ENCODE results near the gene ZNF521.

The ZNF521 gene

DNA sequence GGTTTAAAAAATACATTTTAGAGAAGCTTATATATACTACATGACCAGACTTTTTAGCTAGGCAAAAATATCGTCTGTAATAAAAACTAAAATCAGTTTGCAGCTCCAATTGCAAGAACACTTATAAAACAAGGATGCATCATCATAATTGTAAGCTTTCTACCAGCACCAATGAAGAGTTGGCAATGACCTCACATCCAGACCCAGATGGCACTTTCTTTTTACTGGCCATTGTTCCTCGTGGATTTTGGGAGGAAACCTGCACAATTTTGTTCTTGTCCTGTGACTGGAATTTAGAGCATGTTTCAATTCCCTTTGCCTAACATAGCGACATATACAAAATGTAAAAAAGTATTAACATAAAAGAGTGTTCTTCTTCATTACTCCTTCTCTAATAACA, 174.3 kb downstream of the ZNF521 start:
- Histone ChIP-seq H3K4me3 (ENCODE audit: insufficient read length, low read depth) (no peak overlapping the region), H3K9me3 (ENCODE audit: insufficient read depth, low read length) (no peaks in the 10 kb centered on the region), H3K36me3 (ENCODE audit: insufficient read depth, insufficient read length, low read length) (no peaks in the 10 kb centered on the region), H3K27me3 (ENCODE audit: insufficient read depth, insufficient read length) (no peaks in the 10 kb centered on the region), H3K4me1 (ENCODE audit: insufficient read depth, insufficient read length) (no peaks in the 10 kb centered on the region), H3K9ac (ENCODE audit: insufficient read length, low read depth) (no peak overlapping the region)
- DNase-seq (ENCODE audit: low read depth, low spot score) = no peak
- TF ChIP-seq YY1 (IDR thresholded peaks at IDR 0.05; ENCODE audit: insufficient read depth, insufficient read length) (no peak), SUZ12 (IDR thresholded peaks at IDR 0.05; ENCODE audit: extremely low read depth, insufficient read depth, insufficient read length) (no peak), ZNF274 (IDR thresholded peaks at IDR 0.05; ENCODE audit: low read depth, low read length) (no peak)

DNA sequence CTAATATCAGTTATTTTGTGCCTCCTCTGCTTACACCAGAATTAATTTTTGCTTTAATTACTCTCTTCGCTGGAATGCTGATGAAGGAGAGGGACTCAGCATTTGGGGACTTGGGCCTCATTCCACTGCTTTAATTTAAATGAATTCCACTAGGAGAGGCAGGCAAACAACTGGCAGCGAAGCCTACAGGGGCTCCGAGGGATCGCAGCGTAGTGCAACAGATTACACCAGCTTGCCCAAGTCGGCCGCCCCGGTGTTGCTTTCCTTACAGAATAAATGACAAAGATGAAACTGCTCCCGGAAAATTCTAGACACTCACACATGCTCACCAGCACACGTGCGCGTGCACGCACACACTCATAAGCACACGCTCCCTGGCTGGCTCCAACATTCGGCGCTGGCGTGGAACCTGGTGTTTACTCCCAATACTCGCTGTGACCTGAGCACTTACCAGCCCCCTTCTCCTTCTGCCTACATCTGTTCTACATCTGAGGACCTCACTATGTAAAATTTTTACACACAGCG, 175.4 kb downstream of the ZNF521 start:
- no peaks in the 10 kb centered on the region for H3K36me3 ChIP-seq (ENCODE audit: insufficient read depth, insufficient read length, low read length)
- no peak overlapping the region for H3K4me3 ChIP-seq (ENCODE audit: insufficient read length, low read depth)
- no peaks in the 10 kb centered on the region for H3K9me3 ChIP-seq (ENCODE audit: insufficient read depth, low read length)
- no peak overlapping the region for H3K9ac ChIP-seq (ENCODE audit: insufficient read length, low read depth)
- TF ChIP-seq ZNF274 (IDR thresholded peaks at IDR 0.05; ENCODE audit: low read depth, low read length) = no peak
- TF ChIP-seq SUZ12 (IDR thresholded peaks at IDR 0.05; ENCODE audit: extremely low read depth, insufficient read depth, insufficient read length) = no peak
- TF ChIP-seq YY1 (IDR thresholded peaks at IDR 0.05; ENCODE audit: insufficient read depth, insufficient read length) = no peak
- no peaks in the 10 kb centered on the region for H3K27me3 ChIP-seq (ENCODE audit: insufficient read depth, insufficient read length)
- DNase-seq (ENCODE audit: low read depth, low spot score) = no peak
- no peaks in the 10 kb centered on the region for H3K4me1 ChIP-seq (ENCODE audit: insufficient read depth, insufficient read length)

DNA sequence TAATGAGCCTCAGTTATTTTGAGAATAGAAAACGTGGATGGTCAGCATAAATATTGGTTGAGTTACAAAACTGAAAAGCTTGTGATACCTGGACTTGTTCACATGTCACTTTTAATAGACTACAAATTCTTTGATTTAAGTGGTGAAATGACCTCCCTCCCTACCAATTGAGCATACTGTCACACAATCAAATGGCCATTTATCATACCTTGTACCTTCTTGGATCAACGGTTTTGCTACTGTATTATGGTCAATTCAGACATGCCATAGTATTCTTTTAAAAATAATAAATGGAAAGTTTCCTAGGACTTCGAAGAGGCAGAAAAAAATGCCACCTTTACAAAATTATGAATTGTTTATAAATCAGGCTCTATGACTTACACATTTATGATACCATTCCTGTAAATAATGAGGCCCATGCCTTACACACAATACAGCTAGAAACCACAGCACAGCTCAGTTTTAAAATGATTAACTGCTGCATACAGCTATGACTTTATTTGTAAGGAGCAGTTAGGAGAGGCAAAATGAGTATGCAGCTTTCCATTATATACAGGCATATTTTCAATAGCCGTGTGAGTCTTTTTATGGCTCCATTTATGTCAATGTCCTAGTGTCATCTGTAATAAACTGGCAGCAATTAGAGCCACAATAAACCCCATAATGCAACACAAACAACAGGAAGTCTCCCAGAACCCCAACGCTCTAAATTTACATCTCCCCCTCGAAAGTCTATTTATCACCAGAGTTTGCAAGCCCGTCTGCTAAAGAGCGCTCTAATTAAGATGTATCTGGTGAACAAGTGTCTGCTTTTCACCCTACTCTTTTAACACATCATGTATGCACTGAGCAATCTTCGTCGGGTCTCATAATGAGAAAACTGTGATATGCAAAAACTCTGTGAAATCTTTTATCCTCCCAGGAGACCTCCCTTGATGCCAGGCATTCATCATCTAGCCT, 176.1 kb downstream of the ZNF521 start:
- H3K9ac ChIP-seq (ENCODE audit: insufficient read length, low read depth) = no peak overlapping the region
- no peaks in the 10 kb centered on the region for H3K36me3 ChIP-seq (ENCODE audit: insufficient read depth, insufficient read length, low read length)
- DNase-seq (ENCODE audit: low read depth, low spot score) = no peak
- H3K4me1 ChIP-seq (ENCODE audit: insufficient read depth, insufficient read length) = no peaks in the 10 kb centered on the region
- H3K4me3 ChIP-seq (ENCODE audit: insufficient read length, low read depth) = no peak overlapping the region
- H3K27me3 ChIP-seq (ENCODE audit: insufficient read depth, insufficient read length) = no peaks in the 10 kb centered on the region
- no peaks in the 10 kb centered on the region for H3K9me3 ChIP-seq (ENCODE audit: insufficient read depth, low read length)
- no peak for TF ChIP-seq YY1 (IDR thresholded peaks at IDR 0.05; ENCODE audit: insufficient read depth, insufficient read length)
- no peak for TF ChIP-seq SUZ12 (IDR thresholded peaks at IDR 0.05; ENCODE audit: extremely low read depth, insufficient read depth, insufficient read length)
- TF ChIP-seq ZNF274 (IDR thresholded peaks at IDR 0.05; ENCODE audit: low read depth, low read length) = no peak

DNA sequence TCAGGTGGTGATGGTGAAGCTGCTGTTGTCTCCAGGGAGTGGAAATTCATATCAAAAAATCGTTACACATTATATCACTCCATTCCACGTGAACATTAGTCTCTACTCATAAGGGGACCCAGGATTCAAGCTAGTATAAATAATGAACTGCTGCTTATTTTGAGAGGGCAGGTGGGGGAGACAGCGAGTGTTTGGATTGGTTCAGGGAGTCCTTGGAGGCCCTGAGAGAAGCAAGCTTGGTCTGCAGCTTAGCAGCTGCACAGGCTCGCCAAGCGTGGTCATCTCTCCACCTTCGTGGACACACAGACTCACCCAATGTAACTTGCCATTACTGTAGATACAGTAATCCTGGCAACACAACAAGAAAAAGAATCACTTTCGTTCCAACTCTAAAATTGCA, 177.6 kb downstream of the ZNF521 start:
- no peaks in the 10 kb centered on the region for H3K36me3 ChIP-seq (ENCODE audit: insufficient read depth, insufficient read length, low read length)
- H3K9ac ChIP-seq (ENCODE audit: insufficient read length, low read depth) = no peak overlapping the region
- DNase-seq (ENCODE audit: low read depth, low spot score) = no peak
- no peaks in the 10 kb centered on the region for H3K4me1 ChIP-seq (ENCODE audit: insufficient read depth, insufficient read length)
- TF ChIP-seq SUZ12 (IDR thresholded peaks at IDR 0.05; ENCODE audit: extremely low read depth, insufficient read depth, insufficient read length) (no peak), YY1 (IDR thresholded peaks at IDR 0.05; ENCODE audit: insufficient read depth, insufficient read length) (no peak), ZNF274 (IDR thresholded peaks at IDR 0.05; ENCODE audit: low read depth, low read length) (no peak)
- H3K27me3 ChIP-seq (ENCODE audit: insufficient read depth, insufficient read length) = no peaks in the 10 kb centered on the region
- H3K9me3 ChIP-seq (ENCODE audit: insufficient read depth, low read length) = no peaks in the 10 kb centered on the region
- H3K4me3 ChIP-seq (ENCODE audit: insufficient read length, low read depth) = no peak overlapping the region

DNA sequence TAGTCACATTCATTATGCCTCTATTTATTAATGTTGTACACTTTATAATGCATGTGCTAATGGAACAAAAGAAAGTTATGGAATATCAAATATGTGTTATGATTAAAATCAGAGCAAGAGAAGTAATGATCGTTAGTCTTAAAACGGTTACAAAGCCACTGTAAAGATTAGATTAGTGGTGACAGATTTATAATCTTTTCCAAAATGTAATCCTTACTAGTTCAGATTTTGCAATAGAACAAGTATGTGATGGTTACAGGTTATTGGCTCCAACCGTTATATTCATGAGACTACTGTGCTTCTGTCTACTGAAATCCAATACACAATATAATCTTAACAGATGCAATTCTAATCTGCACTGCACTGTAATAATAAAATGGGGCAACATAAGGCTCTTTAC, 180.6 kb downstream of the ZNF521 start:
- Histone ChIP-seq H3K9me3 (ENCODE audit: insufficient read depth, low read length) (no peaks in the 10 kb centered on the region), H3K4me1 (ENCODE audit: insufficient read depth, insufficient read length) (no peaks in the 10 kb centered on the region), H3K9ac (ENCODE audit: insufficient read length, low read depth) (no peak overlapping the region), H3K27me3 (ENCODE audit: insufficient read depth, insufficient read length) (no peaks in the 10 kb centered on the region), H3K36me3 (ENCODE audit: insufficient read depth, insufficient read length, low read length) (no peaks in the 10 kb centered on the region), H3K4me3 (ENCODE audit: insufficient read length, low read depth) (no peak overlapping the region)
- DNase-seq (ENCODE audit: low read depth, low spot score) = no peak
- TF ChIP-seq ZNF274 (IDR thresholded peaks at IDR 0.05; ENCODE audit: low read depth, low read length) (no peak), SUZ12 (IDR thresholded peaks at IDR 0.05; ENCODE audit: extremely low read depth, insufficient read depth, insufficient read length) (no peak), YY1 (IDR thresholded peaks at IDR 0.05; ENCODE audit: insufficient read depth, insufficient read length) (no peak)

DNA sequence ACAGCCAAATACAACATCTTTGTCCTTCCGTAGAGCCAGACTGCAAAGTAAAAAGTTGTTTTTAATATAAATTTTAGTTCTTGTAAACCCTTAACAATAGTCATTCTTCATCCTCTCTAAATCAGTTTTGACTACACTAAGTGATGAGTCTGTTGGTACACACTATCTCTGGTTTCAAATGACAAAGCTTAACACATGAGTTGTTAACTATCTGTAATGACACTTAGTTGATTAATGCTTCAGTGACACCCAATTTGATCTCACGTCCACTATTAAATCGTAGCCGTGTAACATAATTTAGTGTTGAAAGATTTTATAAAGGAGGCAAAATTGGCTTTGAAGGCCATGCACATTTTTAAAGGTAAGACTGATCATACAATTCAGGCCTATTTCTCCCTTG, 181.6 kb downstream of the ZNF521 start:
- TF ChIP-seq SUZ12 (IDR thresholded peaks at IDR 0.05; ENCODE audit: extremely low read depth, insufficient read depth, insufficient read length) = no peak
- no peak overlapping the region for H3K9ac ChIP-seq (ENCODE audit: insufficient read length, low read depth)
- no peaks in the 10 kb centered on the region for H3K4me1 ChIP-seq (ENCODE audit: insufficient read depth, insufficient read length)
- no peak for DNase-seq (ENCODE audit: low read depth, low spot score)
- no peaks in the 10 kb centered on the region for H3K9me3 ChIP-seq (ENCODE audit: insufficient read depth, low read length)
- no peak overlapping the region for H3K4me3 ChIP-seq (ENCODE audit: insufficient read length, low read depth)
- no peaks in the 10 kb centered on the region for H3K36me3 ChIP-seq (ENCODE audit: insufficient read depth, insufficient read length, low read length)
- no peaks in the 10 kb centered on the region for H3K27me3 ChIP-seq (ENCODE audit: insufficient read depth, insufficient read length)

DNA sequence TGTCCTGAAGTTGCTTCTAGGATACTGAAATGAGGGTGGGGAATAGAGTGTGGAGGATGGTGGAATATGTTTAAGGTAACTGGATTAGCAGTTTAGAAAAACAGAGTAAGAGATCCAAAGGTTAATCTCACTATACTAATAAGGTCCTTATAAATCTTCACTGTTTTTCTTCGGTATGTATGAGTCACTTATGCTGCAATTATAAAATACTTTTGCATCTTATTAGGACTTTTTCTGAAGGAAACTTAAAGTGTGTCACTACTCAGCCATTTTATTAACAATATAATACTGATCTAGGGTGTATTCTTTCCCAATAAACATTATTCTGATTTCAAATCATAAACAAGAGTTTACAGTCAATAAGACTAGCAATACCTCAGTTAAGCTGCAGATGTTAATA, 182.3 kb downstream of the ZNF521 start:
- H3K27me3 ChIP-seq (ENCODE audit: insufficient read depth, insufficient read length) = no peaks in the 10 kb centered on the region
- H3K9me3 ChIP-seq (ENCODE audit: insufficient read depth, low read length) = no peaks in the 10 kb centered on the region
- H3K4me1 ChIP-seq (ENCODE audit: insufficient read depth, insufficient read length) = no peaks in the 10 kb centered on the region
- TF ChIP-seq YY1 (IDR thresholded peaks at IDR 0.05; ENCODE audit: insufficient read depth, insufficient read length) (no peak), SUZ12 (IDR thresholded peaks at IDR 0.05; ENCODE audit: extremely low read depth, insufficient read depth, insufficient read length) (no peak), ZNF274 (IDR thresholded peaks at IDR 0.05; ENCODE audit: low read depth, low read length) (no peak)
- no peak for DNase-seq (ENCODE audit: low read depth, low spot score)
- H3K4me3 ChIP-seq (ENCODE audit: insufficient read length, low read depth) = no peak overlapping the region
- H3K36me3 ChIP-seq (ENCODE audit: insufficient read depth, insufficient read length, low read length) = no peaks in the 10 kb centered on the region
- H3K9ac ChIP-seq (ENCODE audit: insufficient read length, low read depth) = no peak overlapping the region
